ENCODE data around the gene B3GLCT.

DNA sequence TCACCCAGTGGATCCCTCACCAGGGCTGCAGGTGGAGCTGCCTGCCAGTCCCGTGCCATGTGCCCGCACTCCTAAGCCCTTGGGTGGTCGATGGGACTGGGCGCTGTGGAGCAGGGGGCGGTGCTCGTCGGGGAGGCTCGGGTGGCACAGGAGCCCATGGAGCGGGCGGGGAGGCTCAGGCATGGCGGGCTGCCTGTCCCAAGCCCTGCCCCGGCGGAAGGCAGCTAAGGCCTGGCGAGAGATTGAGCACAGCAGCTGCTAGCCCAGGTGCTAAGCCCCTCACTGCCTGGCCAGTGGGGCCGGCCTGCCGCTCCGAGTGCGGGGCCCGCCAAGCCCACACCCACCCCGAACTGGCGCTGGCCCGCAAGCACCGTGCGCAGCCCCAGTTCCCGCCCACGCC is 16.8 kb upstream of the B3GLCT start:
- TF ChIP-seq, protein P1, sequence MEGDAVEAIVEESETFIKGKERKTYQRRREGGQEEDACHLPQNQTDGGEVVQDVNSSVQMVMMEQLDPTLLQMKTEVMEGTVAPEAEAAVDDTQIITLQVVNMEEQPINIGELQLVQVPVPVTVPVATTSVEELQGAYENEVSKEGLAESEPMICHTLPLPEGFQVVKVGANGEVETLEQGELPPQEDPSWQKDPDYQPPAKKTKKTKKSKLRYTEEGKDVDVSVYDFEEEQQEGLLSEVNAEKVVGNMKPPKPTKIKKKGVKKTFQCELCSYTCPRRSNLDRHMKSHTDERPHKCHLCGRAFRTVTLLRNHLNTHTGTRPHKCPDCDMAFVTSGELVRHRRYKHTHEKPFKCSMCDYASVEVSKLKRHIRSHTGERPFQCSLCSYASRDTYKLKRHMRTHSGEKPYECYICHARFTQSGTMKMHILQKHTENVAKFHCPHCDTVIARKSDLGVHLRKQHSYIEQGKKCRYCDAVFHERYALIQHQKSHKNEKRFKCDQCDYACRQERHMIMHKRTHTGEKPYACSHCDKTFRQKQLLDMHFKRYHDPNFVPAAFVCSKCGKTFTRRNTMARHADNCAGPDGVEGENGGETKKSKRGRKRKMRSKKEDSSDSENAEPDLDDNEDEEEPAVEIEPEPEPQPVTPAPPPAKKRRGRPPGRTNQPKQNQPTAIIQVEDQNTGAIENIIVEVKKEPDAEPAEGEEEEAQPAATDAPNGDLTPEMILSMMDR (IDR thresholded peaks at IDR 0.05; ENCODE audit: low read length), result no peak
- TF ChIP-seq EZH2phosphoT487 (IDR thresholded peaks at IDR 0.05; ENCODE audit: low read length), result no peak
- no peak for TF ChIP-seq EZH2 (optimal IDR thresholded peaks at IDR 0.05; ENCODE audit: low read depth, low read length)
